Mesendoderm (in vitro differentiated cells): ENCODE results near the gene COL25A1.

Experiments
- DNase-seq: peaks from one replicate; pipeline ENCODE4 v3.0.0; 2013
- H2AK5ac ChIP-seq: 2 replicates; pipeline ENCODE4 v1.6.1; 2013; ENCODE audit warnings: low read length, inconsistent platforms
- H2BK120ac ChIP-seq: 2 replicates; pipeline ENCODE4 v1.6.1; 2013; ENCODE audit warnings: low read depth, mild to moderate bottlenecking, low read length, moderate library complexity, mixed read lengths
- H2BK15ac ChIP-seq: replicated peaks from 2 replicates; pipeline ENCODE4 v1.6.1; 2013; ENCODE audit warnings: low read depth, mild to moderate bottlenecking, moderate library complexity
- H2BK5ac ChIP-seq: 2 replicates; pipeline ENCODE4 v1.6.1; 2013; ENCODE audit warnings: low read length, inconsistent platforms
- H3K18ac ChIP-seq: 2 replicates; pipeline ENCODE4 v1.6.1; 2013; ENCODE audit warnings: mild to moderate bottlenecking, low read length, mixed read lengths
- H3K23ac ChIP-seq: one replicate; pipeline ENCODE4 v1.6.1; 2013; ENCODE audit warnings: low read length
- H3K27ac ChIP-seq: 2 replicates; pipeline ENCODE4 v1.5.1; 2013; ENCODE audit warnings: low read depth, mild to moderate bottlenecking, inconsistent platforms, low read length, moderate library complexity
- H3K27me3 ChIP-seq: 2 replicates; pipeline ENCODE4 v1.6.1; 2013; ENCODE audit warnings: low read length, control low read depth, mild to moderate bottlenecking, inconsistent platforms; ENCODE audit not compliant: insufficient read depth, poor library complexity
- H3K36me3 ChIP-seq: 2 replicates; pipeline ENCODE4 v1.6.1; 2013; ENCODE audit warnings: low read length, inconsistent platforms; ENCODE audit not compliant: control insufficient read depth, insufficient read depth
- H3K4ac ChIP-seq: one replicate; pipeline ENCODE4 v1.6.1; 2013; ENCODE audit warnings: low read depth, mild to moderate bottlenecking, low read length, moderate library complexity
- H3K4me1 ChIP-seq: 2 replicates; pipeline ENCODE4 v1.6.1; 2013; ENCODE audit warnings: low read depth, low read length, inconsistent platforms; ENCODE audit not compliant: control insufficient read depth
- H3K4me2 ChIP-seq: 2 replicates; pipeline ENCODE4 v1.6.1; 2013; ENCODE audit warnings: low read length
- H3K4me3 ChIP-seq: 2 replicates; pipeline ENCODE4 v1.5.1; 2013; ENCODE audit warnings: mild to moderate bottlenecking, low read length
- H3K56ac ChIP-seq: one replicate; pipeline ENCODE4 v1.6.1; 2013; ENCODE audit warnings: low read length
- H3K79me1 ChIP-seq: 2 replicates; pipeline ENCODE4 v1.6.1; 2013; ENCODE audit warnings: low read length, inconsistent platforms
- H3K79me2 ChIP-seq: 2 replicates; pipeline ENCODE4 v1.6.1; 2013; ENCODE audit warnings: mild to moderate bottlenecking, low read length; ENCODE audit not compliant: control insufficient read depth, insufficient read depth
- H3K9ac ChIP-seq: 2 replicates; pipeline ENCODE4 v1.6.1; 2013; ENCODE audit warnings: low read length, inconsistent platforms
- H4K5ac ChIP-seq: one replicate; pipeline ENCODE4 v1.6.1; 2013; ENCODE audit warnings: low read length
- H4K8ac ChIP-seq: one replicate; pipeline ENCODE4 v1.6.1; 2013; ENCODE audit warnings: low read depth, mild to moderate bottlenecking, control low read depth, low read length, moderate library complexity
- WGBS: extraction: QIAGEN DNeasy Blood & Tissue Kit; methylation state at CpG from one replicate; pipeline ENCODE4 v1.1.7; 2013; ENCODE audit warnings: low lambda C conversion rate, missing lambda C conversion rate; ENCODE audit not compliant: insufficient coverage; ENCODE audit errors: extremely low coverage; 5-methylcytosine and 5-hydroxymethylcytosine counted together

COL25A1 gene

GRCh38 chr4:109020861-109021260 lies 281.6 kb downstream of the COL25A1 start:
- Histone ChIP-seq H3K23ac (no peak overlapping the region), H3K9ac (no peak overlapping the region), H3K4me1 (no peaks in the 10 kb centered on the region), H3K27me3 (no peaks in the 10 kb centered on the region), H4K8ac (no peak overlapping the region), H3K4me3 (no peak overlapping the region), H2BK120ac (no peak overlapping the region), H2BK15ac (no peak overlapping the region), H3K27ac (no peak overlapping the region), H3K56ac (no peak overlapping the region), H2AK5ac (no peak overlapping the region), H3K79me1 (no peaks in the 10 kb centered on the region), H4K5ac (no peak overlapping the region), H3K4me2 (no peak overlapping the region), H2BK5ac (no peak overlapping the region), H3K18ac (no peak overlapping the region), H3K4ac (no peak overlapping the region), H3K36me3 (no peaks in the 10 kb centered on the region), H3K79me2 (no peaks in the 10 kb centered on the region)
- DNase-seq = no peak
- no CpG with 5 or more reads among the region's 4 CpGs for WGBS

GRCh38 chr4:109016200-109016599 lies 286.3 kb downstream of the COL25A1 start:
- Histone ChIP-seq H4K5ac (no peak overlapping the region), H3K23ac (no peak overlapping the region), H3K4me2 (no peak overlapping the region), H4K8ac (no peak overlapping the region), H3K4me3 (no peak overlapping the region), H3K27ac (no peak overlapping the region), H2BK15ac (no peak overlapping the region), H3K18ac (no peak overlapping the region), H3K4ac (no peak overlapping the region), H3K4me1 (no peaks in the 10 kb centered on the region), H2BK120ac (no peak overlapping the region), H3K27me3 (no peaks in the 10 kb centered on the region), H3K79me1 (no peaks in the 10 kb centered on the region), H3K56ac (no peak overlapping the region), H3K79me2 (no peaks in the 10 kb centered on the region), H3K36me3 (no peaks in the 10 kb centered on the region), H2BK5ac (no peak overlapping the region), H2AK5ac (no peak overlapping the region), H3K9ac (no peak overlapping the region)
- WGBS = no CpG with 5 or more reads among the region's 5 CpGs
- DNase-seq = no peak

- no peaks in the 10 kb centered on the region for H3K79me1 ChIP-seq
- H4K8ac ChIP-seq = no peak overlapping the region
- no peak overlapping the region for H3K4me2 ChIP-seq
- no peak overlapping the region for H4K5ac ChIP-seq
- H2BK15ac ChIP-seq = no peak overlapping the region
- no peak for DNase-seq
- H3K4ac ChIP-seq = no peak overlapping the region
- H2BK5ac ChIP-seq = no peak overlapping the region
- H3K4me1 ChIP-seq = no peaks in the 10 kb centered on the region
- no peak overlapping the region for H2BK120ac ChIP-seq
- no peak overlapping the region for H3K4me3 ChIP-seq
- H3K27ac ChIP-seq = no peak overlapping the region
- H3K79me2 ChIP-seq = no peaks in the 10 kb centered on the region
- no peak overlapping the region for H3K9ac ChIP-seq
- no peak overlapping the region for H2AK5ac ChIP-seq
- no peaks in the 10 kb centered on the region for H3K36me3 ChIP-seq
- H3K56ac ChIP-seq = no peak overlapping the region
- H3K23ac ChIP-seq = no peak overlapping the region
- H3K27me3 ChIP-seq = no peaks in the 10 kb centered on the region
- H3K18ac ChIP-seq = no peak overlapping the region
- no CpG with 5 or more reads among the region's 2 CpGs for WGBS
Observed at GRCh38 chr4:109015413-109015810, 287.0 kb downstream of the COL25A1 start.

GRCh38 chr4:109014593-109015412 lies 287.7 kb downstream of the COL25A1 start:
- Histone ChIP-seq H2AK5ac (no peak overlapping the region), H4K5ac (no peak overlapping the region)

GRCh38 chr4:109012286-109012880 lies 290.1 kb downstream of the COL25A1 start:
- Histone ChIP-seq H2BK5ac (no peak overlapping the region), H3K18ac (no peak overlapping the region), H2BK15ac (no peak overlapping the region), H3K4me1 (peaks cover 1% of the 10 kb centered on the region), H3K79me1 (no peaks in the 10 kb centered on the region), H3K9ac (no peak overlapping the region), H3K36me3 (no peaks in the 10 kb centered on the region), H3K23ac (no peak overlapping the region), H4K5ac (no peak overlapping the region), H3K56ac (no peak overlapping the region), H3K27me3 (no peaks in the 10 kb centered on the region), H3K27ac (no peak overlapping the region), H3K4me2 (no peak overlapping the region), H3K4me3 (no peak overlapping the region), H4K8ac (no peak overlapping the region), H2AK5ac (no peak overlapping the region), H3K79me2 (no peaks in the 10 kb centered on the region), H3K4ac (no peak overlapping the region), H2BK120ac (no peak overlapping the region)
- no peak for DNase-seq
- no CpG with 5 or more reads among the region's 37 CpGs for WGBS

More at GRCh38 chr4:109014593-109015412, 287.7 kb downstream of the COL25A1 start:
- no CpG with 5 or more reads among the region's 11 CpGs for WGBS
- no peak overlapping the region for H2BK15ac ChIP-seq
- no peak overlapping the region for H3K27ac ChIP-seq
- DNase-seq = no peak
- no peaks in the 10 kb centered on the region for H3K79me2 ChIP-seq
- no peaks in the 10 kb centered on the region for H3K79me1 ChIP-seq
- no peak overlapping the region for H3K56ac ChIP-seq
- no peaks in the 10 kb centered on the region for H3K36me3 ChIP-seq
- no peak overlapping the region for H3K23ac ChIP-seq
- no peak overlapping the region for H3K4me2 ChIP-seq
- H3K27me3 ChIP-seq = no peaks in the 10 kb centered on the region
- no peak overlapping the region for H2BK120ac ChIP-seq
- H3K4me1 ChIP-seq = no peaks in the 10 kb centered on the region
- no peak overlapping the region for H3K9ac ChIP-seq
- no peak overlapping the region for H2BK5ac ChIP-seq
- no peak overlapping the region for H3K18ac ChIP-seq
- H3K4ac ChIP-seq = no peak overlapping the region
- no peak overlapping the region for H3K4me3 ChIP-seq
- H4K8ac ChIP-seq = no peak overlapping the region
